GM12873 (cell line): ENCODE measurements around the gene GGACT.

Experiments
- TF ChIP-seq, protein P1 (sequence below): IDR thresholded peaks from 2 replicates; pipeline ENCODE4 v1.5.1; 2012; ENCODE audit warnings: low read depth, mild to moderate bottlenecking, moderate library complexity, low read length, control low read depth; ENCODE audit not compliant: insufficient read depth; ENCODE audit errors: missing control alignments

Gene GGACT

DNA sequence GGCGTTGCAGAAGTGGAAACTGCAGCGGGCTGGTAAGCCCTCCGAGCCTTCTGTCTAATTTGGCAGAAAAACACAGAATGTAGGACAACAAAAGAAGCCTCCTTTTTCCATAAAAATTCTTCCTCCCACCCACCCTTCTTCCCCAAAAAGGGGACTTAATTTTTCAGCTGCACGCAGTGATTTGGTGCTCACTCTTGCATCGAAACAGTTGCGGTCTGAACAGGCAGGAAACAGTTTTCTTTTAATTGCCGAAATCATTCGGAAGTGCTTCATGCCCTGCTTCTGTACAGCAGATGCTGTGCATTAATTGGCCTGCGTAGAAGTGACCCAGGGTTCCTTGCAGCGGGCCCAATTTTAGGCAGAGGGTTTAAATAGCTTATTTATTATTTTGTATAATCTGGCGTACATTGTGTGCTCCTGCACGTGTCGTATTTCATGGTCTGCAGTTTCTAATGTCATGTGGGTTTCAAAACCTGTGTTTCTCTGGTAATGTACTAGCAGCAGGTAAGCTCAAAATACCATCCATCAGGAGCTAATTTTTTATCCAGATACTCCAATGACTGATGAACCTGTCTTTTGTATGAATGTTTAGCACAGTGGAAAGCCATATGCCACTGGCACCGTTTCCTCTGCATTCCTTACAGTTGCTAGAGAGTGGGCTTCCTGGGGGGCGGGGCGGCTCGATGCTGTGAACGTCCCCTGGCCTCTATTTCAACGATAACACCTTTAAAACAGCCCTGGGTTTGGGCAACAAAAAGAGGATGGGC, 66.6 kb downstream of the GGACT start:
- TF ChIP-seq, protein P1, sequence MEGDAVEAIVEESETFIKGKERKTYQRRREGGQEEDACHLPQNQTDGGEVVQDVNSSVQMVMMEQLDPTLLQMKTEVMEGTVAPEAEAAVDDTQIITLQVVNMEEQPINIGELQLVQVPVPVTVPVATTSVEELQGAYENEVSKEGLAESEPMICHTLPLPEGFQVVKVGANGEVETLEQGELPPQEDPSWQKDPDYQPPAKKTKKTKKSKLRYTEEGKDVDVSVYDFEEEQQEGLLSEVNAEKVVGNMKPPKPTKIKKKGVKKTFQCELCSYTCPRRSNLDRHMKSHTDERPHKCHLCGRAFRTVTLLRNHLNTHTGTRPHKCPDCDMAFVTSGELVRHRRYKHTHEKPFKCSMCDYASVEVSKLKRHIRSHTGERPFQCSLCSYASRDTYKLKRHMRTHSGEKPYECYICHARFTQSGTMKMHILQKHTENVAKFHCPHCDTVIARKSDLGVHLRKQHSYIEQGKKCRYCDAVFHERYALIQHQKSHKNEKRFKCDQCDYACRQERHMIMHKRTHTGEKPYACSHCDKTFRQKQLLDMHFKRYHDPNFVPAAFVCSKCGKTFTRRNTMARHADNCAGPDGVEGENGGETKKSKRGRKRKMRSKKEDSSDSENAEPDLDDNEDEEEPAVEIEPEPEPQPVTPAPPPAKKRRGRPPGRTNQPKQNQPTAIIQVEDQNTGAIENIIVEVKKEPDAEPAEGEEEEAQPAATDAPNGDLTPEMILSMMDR, result no peak

DNA sequence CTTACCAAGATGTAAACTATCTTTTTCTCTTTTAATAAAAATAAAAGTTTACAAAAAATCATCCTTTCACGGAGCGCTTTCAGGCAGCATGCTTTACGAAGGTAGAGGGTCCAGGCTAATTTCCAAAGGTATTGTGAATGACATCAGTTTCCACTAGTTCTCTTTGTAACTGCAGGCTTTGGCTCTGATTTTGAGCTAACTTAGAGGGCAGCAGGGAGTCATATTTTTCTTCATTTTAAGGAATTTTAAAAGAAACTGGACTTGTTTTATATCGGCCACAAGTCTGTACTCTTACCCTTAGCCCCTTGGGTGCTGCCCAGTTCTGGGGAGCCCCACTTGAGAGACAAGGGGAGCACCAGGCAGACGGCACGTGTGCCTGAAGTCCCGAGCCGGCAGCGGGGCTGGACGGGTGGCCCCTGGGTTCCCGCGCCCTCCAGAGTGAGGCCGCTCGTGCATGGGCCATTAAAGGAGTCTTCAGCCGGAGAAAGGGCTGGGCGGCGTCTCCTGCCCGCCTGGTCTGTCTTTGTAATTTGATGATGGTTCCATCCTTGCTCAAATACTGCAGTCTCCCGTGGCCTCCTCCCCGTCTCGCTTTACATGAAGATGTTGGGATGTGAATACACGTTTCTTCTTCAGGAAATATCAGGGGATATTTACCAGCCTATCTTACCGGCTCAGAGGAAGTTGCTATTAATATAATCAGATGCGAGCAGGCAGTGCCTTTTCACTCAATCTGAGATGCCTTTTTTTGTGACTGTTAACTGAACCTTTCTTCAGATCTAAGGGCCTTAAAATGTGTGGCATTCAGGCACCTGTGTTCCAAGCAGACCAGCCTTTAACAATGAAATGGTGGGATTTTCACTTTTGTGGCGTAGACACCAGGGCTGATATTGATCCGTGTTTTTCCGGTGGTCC, 67.4 kb downstream of the GGACT start:
- TF ChIP-seq, protein P1, result no peak

DNA sequence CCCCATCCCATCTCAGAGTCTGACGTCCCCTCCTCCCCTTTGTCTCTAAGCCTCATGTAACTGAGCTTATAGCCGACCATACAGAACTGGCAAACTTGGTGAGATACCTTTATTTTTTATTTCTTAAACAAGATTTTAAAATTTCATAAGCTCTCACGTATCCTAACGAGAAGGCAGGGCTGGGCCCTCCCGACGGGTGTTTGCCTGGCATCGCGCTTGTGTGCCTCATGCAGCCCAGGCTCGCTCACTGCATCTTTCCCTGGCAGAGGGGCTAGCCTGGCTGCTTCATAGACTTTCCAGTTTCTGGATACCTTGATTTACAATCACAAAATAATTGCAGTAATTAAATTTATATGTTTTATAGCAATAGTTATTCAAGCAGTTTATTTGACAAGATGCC, 69.0 kb downstream of the GGACT start:
- TF ChIP-seq, protein P1, result no peak

DNA sequence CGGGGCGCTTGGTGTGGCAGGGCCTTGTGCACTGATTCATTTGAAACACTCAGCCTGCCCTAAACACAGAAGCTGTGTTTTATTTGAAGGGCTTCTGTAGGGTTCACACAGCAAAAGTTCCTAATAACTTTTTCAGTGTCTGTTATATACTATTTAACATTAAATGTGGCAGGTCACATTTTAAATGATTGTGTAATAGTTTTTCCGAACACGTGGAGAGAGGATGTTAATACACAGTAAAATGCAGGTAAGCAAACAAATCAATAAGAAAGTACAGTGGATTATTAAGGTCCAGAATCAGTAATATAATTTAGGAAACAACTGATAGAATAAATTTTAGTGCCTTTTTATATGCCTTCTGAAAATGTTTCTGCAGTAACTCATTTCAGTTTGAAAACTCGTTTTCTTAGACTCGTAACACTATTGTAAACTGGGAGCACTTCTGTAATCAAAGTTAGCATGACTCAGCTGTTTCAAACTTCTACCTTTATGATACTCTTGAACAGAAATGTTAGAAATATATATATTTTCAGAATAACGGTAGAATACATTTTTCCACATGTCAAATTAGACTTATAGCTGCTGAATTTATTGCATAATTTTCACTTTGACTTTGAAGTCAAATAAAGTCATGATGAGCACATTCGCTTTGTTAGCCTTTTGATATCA, 70.1 kb downstream of the GGACT start:
- TF ChIP-seq, protein P1, result no peak

DNA sequence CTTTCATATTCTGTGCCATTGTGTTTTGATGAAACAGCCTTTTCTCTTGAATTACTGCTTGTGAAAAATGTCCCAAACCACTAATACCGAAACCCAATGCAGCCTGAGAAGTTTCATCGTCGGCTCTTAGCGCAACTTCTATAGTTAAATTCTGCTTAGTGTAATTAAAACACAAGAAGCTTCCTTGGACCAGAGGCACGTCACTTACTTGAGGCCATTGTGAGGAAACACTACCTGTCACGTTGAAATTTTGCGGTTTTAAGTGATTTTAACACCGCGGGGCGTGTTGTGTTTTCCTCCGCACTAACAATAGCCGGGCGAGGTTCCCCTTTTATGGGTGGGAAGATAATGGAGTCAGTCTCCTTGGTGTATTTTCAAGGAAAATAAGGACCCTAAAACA, 70.9 kb downstream of the GGACT start:
- TF ChIP-seq, protein P1, result no peak

DNA sequence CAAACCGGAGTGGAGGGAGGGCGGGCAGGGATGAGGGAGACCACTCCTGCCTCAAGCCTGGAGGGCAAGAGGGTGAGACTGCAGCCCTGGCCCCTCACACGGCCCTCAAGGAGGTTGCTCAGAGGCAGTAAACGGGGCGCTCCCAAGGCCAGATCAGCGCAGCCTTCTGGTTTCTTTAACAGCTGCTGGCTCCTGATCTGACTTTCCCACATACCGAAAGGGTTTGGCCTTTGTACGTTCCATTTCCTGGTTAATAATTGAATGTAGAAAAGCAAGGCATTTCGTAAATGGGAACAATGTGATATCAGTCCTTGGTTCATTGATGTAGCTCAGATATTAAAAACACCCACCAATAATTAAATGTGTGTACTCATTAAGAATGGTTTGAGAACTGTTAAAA, 71.5 kb downstream of the GGACT start:
- TF ChIP-seq, protein P1, result no peak

DNA sequence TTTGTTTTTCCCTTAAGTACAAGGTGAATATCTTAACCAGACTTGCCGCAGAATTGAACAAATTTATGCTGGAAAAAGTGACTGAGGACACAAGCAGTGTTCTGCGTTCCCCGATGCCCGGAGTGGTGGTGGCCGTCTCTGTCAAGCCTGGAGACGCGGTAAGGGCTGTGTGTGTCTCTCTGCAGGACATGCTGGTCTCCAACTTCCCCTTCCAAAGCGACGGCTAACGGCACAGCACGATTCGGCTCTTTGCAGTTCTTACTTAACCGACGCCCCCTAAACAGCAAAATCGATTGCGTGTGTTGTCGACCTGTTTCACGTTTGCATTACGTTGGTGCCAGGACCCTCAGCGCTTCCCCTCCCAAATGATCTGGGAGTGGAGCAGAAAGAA, 73.2 kb downstream of the GGACT start:
- TF ChIP-seq, protein P1, result no peak
